Endothelial cell of umbilical vein (primary cell): ENCODE measurements around the gene DEPDC1B. TPM values are rescaled to one million over a fixed set of nuclear protein-coding genes. Genes with fewer than 3 reads are reported as not detected.

Experiments
- BruUV-seq: library from RNA; stranded (reverse); fragments of 400-500 nt; replicated peaks from 2 replicates; lab custom pipeline; 2021; lab: Mats Ljungman, UMichigan
- CTCF ChIA-PET: fragments of 300-600, 350-600 bp; sonication (Branson Sonifier 250); formaldehyde crosslinking; loops from one replicate; lab custom pipeline; 2021; ENCODE audit warnings: antibody characterized with exemption, inconsistent platforms; lab: Charles Lee
- POLR2A ChIA-PET: fragments of 300-600, 350-600 bp; sonication (Branson Sonifier 250); formaldehyde crosslinking; loops from one replicate; lab custom pipeline; 2021; ENCODE audit warnings: antibody characterized with exemption, inconsistent platforms; lab: Charles Lee
- DNase-seq: peaks from one replicate; pipeline ENCODE4 v3.0.0-alpha.2; 2011; ENCODE audit warnings: low read depth, low spot score
- FAIRE-seq: peaks from 2 replicates; lab custom pipeline; 2011; peaks lifted over from hg19 to GRCh38; lab: Jason Lieb, UNC
- H2AFZ ChIP-seq: 2 replicates; pipeline ENCODE4 v1.6.0; 2012; ENCODE audit warnings: low read depth, low read length, control low read depth, inconsistent platforms
- H3K27ac ChIP-seq: 2 replicates; pipeline ENCODE4 v1.5.1; 2011; ENCODE audit warnings: low read depth, mild to moderate bottlenecking, control low read depth, low read length, moderate library complexity; ENCODE audit not compliant: insufficient read depth
- H3K27me3 ChIP-seq, 2 experiments: 2 replicates each; pipeline versions ENCODE4 v1.6.0 to v1.6.1; 2011; ENCODE audit warnings: low read length in 2 of 2, mixed read lengths in 1 of 2; ENCODE audit not compliant: control insufficient read depth in 2 of 2, insufficient read depth in 2 of 2
- H3K36me3 ChIP-seq, 2 experiments: 2 replicates in 1 of 2; 3 replicates in 1 of 2; pipeline ENCODE4 v1.5.1; 2011; ENCODE audit warnings: low read length in 2 of 2, mild to moderate bottlenecking in 1 of 2, moderate library complexity in 1 of 2; ENCODE audit not compliant: control insufficient read depth in 2 of 2, insufficient read depth in 2 of 2; ENCODE audit errors: extremely low read depth in 1 of 2
- H3K4me1 ChIP-seq: 3 replicates; pipeline ENCODE4 v1.5.1; 2011; ENCODE audit warnings: mild to moderate bottlenecking, low read length; ENCODE audit not compliant: control insufficient read depth, insufficient read depth; ENCODE audit errors: extremely low read depth
- H3K4me2 ChIP-seq: 2 replicates; pipeline ENCODE4 v1.6.1; 2011; ENCODE audit warnings: low read length, control low read depth, mixed read lengths; ENCODE audit not compliant: insufficient read depth
- H3K4me3 ChIP-seq, 3 experiments: fragments of 200-600 bp in 1 of 3; sonication (generic), shearing (Covaris generic) in 1 of 3; replicated peaks in 1 of 3; 2 replicates each; pipeline ENCODE4 v1.5.1; 2011 to 2016; ENCODE audit warnings: control low read depth in 3 of 3, low read length in 3 of 3, mild to moderate bottlenecking in 2 of 3, inconsistent platforms in 1 of 3, low read depth in 1 of 3, moderate library complexity in 1 of 3; ENCODE audit not compliant: insufficient read depth in 1 of 3
- H3K79me2 ChIP-seq: 2 replicates; pipeline ENCODE4 v1.6.0; 2012; ENCODE audit warnings: low read length, inconsistent platforms; ENCODE audit not compliant: control insufficient read depth, insufficient read depth
- H3K9ac ChIP-seq: replicated peaks from 2 replicates; pipeline ENCODE3; 2011; ENCODE audit warnings: low read length, control low read depth; ENCODE audit not compliant: insufficient read depth; ENCODE audit errors: extremely low read depth
- H3K9me1 ChIP-seq: replicated peaks from 3 replicates; pipeline ENCODE4 v1.6.0; 2011; ENCODE audit warnings: mild to moderate bottlenecking, low read length; ENCODE audit not compliant: control insufficient read depth, insufficient read depth; ENCODE audit errors: extremely low read depth
- H3K9me3 ChIP-seq: replicated peaks from 2 replicates; pipeline ENCODE4 v1.5.1; 2012; ENCODE audit warnings: low read length, inconsistent platforms; ENCODE audit not compliant: control insufficient read depth, insufficient read depth
- H4K20me1 ChIP-seq: replicated peaks from 2 replicates; pipeline ENCODE3; 2011; ENCODE audit warnings: mild to moderate bottlenecking, low read length; ENCODE audit not compliant: control insufficient read depth, insufficient read depth; ENCODE audit errors: extremely low read depth
- CTCF ChIP-seq, 2 donors: IDR thresholded peaks; 1 replicate in 1 of 2; 2 replicates in 1 of 2; pipeline ENCODE4 v1.5.1; 2011; ENCODE audit warnings: low read length in 2 of 2, mild to moderate bottlenecking in 2 of 2, moderate library complexity in 2 of 2, control low read depth in 1 of 2, inconsistent platforms in 1 of 2, low read depth in 1 of 2; ENCODE audit not compliant: insufficient read depth in 1 of 2; ENCODE audit errors: extremely low read depth in 1 of 2
- EZH2 ChIP-seq: IDR thresholded peaks from 2 replicates; pipeline ENCODE4 v1.6.1; 2012; ENCODE audit warnings: borderline replicate concordance, low read depth, mild to moderate bottlenecking, moderate library complexity, low read length, inconsistent platforms; ENCODE audit not compliant: severe bottlenecking
- FOS ChIP-seq: IDR thresholded peaks from 2 replicates; pipeline ENCODE4 v1.6.1; 2011; ENCODE audit warnings: mild to moderate bottlenecking, low read length, moderate library complexity, borderline replicate concordance; ENCODE audit not compliant: insufficient read depth
- GATA2 ChIP-seq: IDR thresholded peaks from 2 replicates; pipeline ENCODE4 v1.7.0; 2011; ENCODE audit warnings: low read depth, mild to moderate bottlenecking, moderate library complexity, mixed read lengths, low read length; ENCODE audit not compliant: insufficient read length, insufficient read depth
- JUN ChIP-seq: IDR thresholded peaks from 2 replicates; pipeline ENCODE4 v1.6.1; 2011; ENCODE audit warnings: borderline replicate concordance, low read depth; ENCODE audit not compliant: insufficient read length, insufficient read depth
- MAX ChIP-seq: IDR thresholded peaks from 2 replicates; pipeline ENCODE4 v1.6.1; 2011; ENCODE audit not compliant: insufficient read depth, insufficient read length
- MYC ChIP-seq: IDR thresholded peaks from one replicate; pipeline ENCODE4 v1.6.1; 2011; ENCODE audit warnings: mild to moderate bottlenecking, low read depth, low read length
- POLR2A ChIP-seq: IDR thresholded peaks from 2 replicates; pipeline ENCODE4 v1.6.1; 2012; ENCODE audit warnings: low read depth, mild to moderate bottlenecking, control low read depth, low read length
- POLR2AphosphoS5 ChIP-seq: IDR thresholded peaks from 2 replicates; pipeline ENCODE4 v1.6.1; 2012; ENCODE audit warnings: low read depth, mild to moderate bottlenecking, control low read depth, low read length, moderate library complexity; ENCODE audit not compliant: insufficient read depth
- dilution Hi-C: fragments of 300-500 bp; cut with MboI; formaldehyde crosslinking; loops from one replicate; pipeline ENCODE4 v1.15.0; 2019; ENCODE audit warnings: low sequenced_read_pairs; ENCODE audit not compliant: extremely low pct_ligation_motif_present
- intact Hi-C: fragments of 100-400 bp; cut with micrococcal nuclease; formaldehyde crosslinking; loops from one replicate; pipeline ENCODE4 v1.10.0; 2022
- polyA plus RNA-seq, 4 experiments: library from polyadenylated mRNA; depleted of rRNA in 3 of 4; stranded (reverse) in 3 of 4; unstranded in 1 of 4; fragments of >200 nt; gene quantifications; 2 replicates each; pipeline versions ENCODE4 v1.2.1 to v1.2.3, GENCODE V29; 2011 to 2012; ENCODE audit warnings: missing spikeins in 1 of 4
- total RNA-seq: library from RNA; stranded (reverse); gene quantifications from 2 replicates; pipeline ENCODE4 v1.2.3, GENCODE V29; 2021

Gene DEPDC1B
- total and polyA plus RNA-seq, 2 donors (not counting 3 experiments of a cell fraction or from before 2014, with no cell fraction given): 6.7 to 18.7 TPM

GRCh38 chr5:60549841-60550240 is 150.1 kb downstream of the DEPDC1B start:
- ChIA-PET CTCF (no interaction called here), POLR2A (no interaction called here)
- dilution Hi-C loops (no loop called here), intact Hi-C loops (no loop called here)
- Histone ChIP-seq H3K9me1 (no peaks in the 10 kb centered on the region), H3K9ac (no peak overlapping the region), H3K4me2 (no peak overlapping the region), H3K27me3 (peaks cover 0 to 3% of the 10 kb centered on the region in 2 experiments), H3K9me3 (no peaks in the 10 kb centered on the region), H3K4me1 (no peaks in the 10 kb centered on the region), H3K79me2 (no peaks in the 10 kb centered on the region), H2AFZ (no peak overlapping the region), H3K4me3 (no peak overlapping the region), H3K36me3 (no peaks in the 10 kb centered on the region), H3K27ac (no peak overlapping the region), H4K20me1 (no peaks in the 10 kb centered on the region)
- no peak for DNase-seq
- TF ChIP-seq POLR2A: no peak
- TF ChIP-seq MYC: no peak
- TF ChIP-seq JUN: no peak
- TF ChIP-seq GATA2: no peak
- TF ChIP-seq CTCF (IDR thresholded peaks at IDR 0.05; ENCODE audit: extremely low read depth in 1 of 2, insufficient read depth in 1 of 2, low read depth in 1 of 2, low read length in 2 of 2): no peak
- TF ChIP-seq POLR2AphosphoS5: no peak
- no peak for TF ChIP-seq MAX
- TF ChIP-seq EZH2: no peak
- TF ChIP-seq FOS: no peak
- no TSS peak for BruUV-seq
- no peak for FAIRE-seq

Other genes starting within 250 kb of the DEPDC1B start
- 0.09 TPM in 1 of 2 replicates, not detected in the other for gene ELOVL7, start 144.1 kb upstream of the DEPDC1B start, total RNA-seq
- gene ELOVL7, start 144.1 kb upstream of the DEPDC1B start, polyA plus RNA-seq: 0.01 and 0.18 TPM in 2 replicates
- 10.4 and 12.8 TPM in 2 replicates for gene ERCC8, start 244.9 kb upstream of the DEPDC1B start, total RNA-seq
- gene ERCC8, start 244.9 kb upstream of the DEPDC1B start, polyA plus RNA-seq: 10.1 and 11.8 TPM in 2 replicates
- gene NDUFAF2, start 245.0 kb upstream of the DEPDC1B start, total RNA-seq: 39.9 and 42.4 TPM in 2 replicates
- 5.6 and 10.7 TPM in 2 replicates for gene NDUFAF2, start 245.0 kb upstream of the DEPDC1B start, polyA plus RNA-seq